HepG2 (cell line): ENCODE data around the gene PRCD. TPM values are rescaled to one million over a fixed set of nuclear protein-coding genes. Genes with fewer than 3 reads are reported as not detected.

ENCODE experiments used
- ATF1 ChIP-seq: IDR thresholded peaks from 2 replicates; pipeline ENCODE4 v1.6.1; 2016; ENCODE audit warnings: mild to moderate bottlenecking, control low read depth
- GATAD2A ChIP-seq: IDR thresholded peaks from 2 replicates; pipeline ENCODE4 v1.6.1; 2016
- HNRNPUL1 ChIP-seq: fragments of 200-400 bp; formaldehyde crosslinking; IDR thresholded peaks from 2 replicates; pipeline ENCODE4 v1.6.1; 2017; ENCODE audit warnings: low read depth, mild to moderate bottlenecking, low read length, moderate library complexity
- KLF15 ChIP-seq: sonication (generic); formaldehyde crosslinking; IDR thresholded peaks from 2 replicates; pipeline ENCODE4 v1.8.1; 2023; ENCODE audit warnings: borderline replicate concordance, mild to moderate bottlenecking, inconsistent platforms, missing genetic modification reagents, mixed read lengths
- NPAS2 ChIP-seq: sonication (generic); formaldehyde crosslinking; IDR thresholded peaks from 2 replicates; pipeline ENCODE4 v1.8.0; 2022; ENCODE audit warnings: mild to moderate bottlenecking, missing genetic modification reagents, borderline replicate concordance
- PHF5A ChIP-seq: IDR thresholded peaks from one replicate; pipeline ENCODE4 v1.6.1; 2018; ENCODE audit warnings: low read depth, missing genetic modification reagents; ENCODE audit not compliant: unreplicated experiment
- PLRG1 ChIP-seq: fragments of 450-650 bp; conservative IDR thresholded peaks from 2 replicates; pipeline ENCODE4 v1.6.1; 2016
- SALL2 ChIP-seq: sonication (generic); formaldehyde crosslinking; IDR thresholded peaks from 2 replicates; pipeline ENCODE4 v1.8.1; 2023; ENCODE audit warnings: mild to moderate bottlenecking, missing genetic modification reagents, inconsistent platforms
- SMARCC2 ChIP-seq: fragments of 450-650 bp; IDR thresholded peaks from 2 replicates; pipeline ENCODE4 v1.6.1; 2017; ENCODE audit warnings: antibody characterized with exemption, mild to moderate bottlenecking
- TAF15 ChIP-seq: fragments of 200-400 bp; formaldehyde crosslinking; IDR thresholded peaks from one replicate; pipeline ENCODE4 v1.6.1; 2018; ENCODE audit warnings: mild to moderate bottlenecking, low read depth, low read length; ENCODE audit not compliant: poor library complexity, severe bottlenecking
- ZBTB3 ChIP-seq: sonication (generic); formaldehyde crosslinking; IDR thresholded peaks from 2 replicates; pipeline ENCODE4 v1.4.0; 2020; ENCODE audit warnings: low read depth, mild to moderate bottlenecking, moderate library complexity, missing genetic modification reagents, borderline replicate concordance
- ZBTB46 ChIP-seq: sonication (generic); formaldehyde crosslinking; IDR thresholded peaks from 2 replicates; pipeline ENCODE4 v1.4.0; 2020; ENCODE audit warnings: mild to moderate bottlenecking, missing genetic modification reagents, borderline replicate concordance
- ZBTB8A ChIP-seq: sonication (generic); formaldehyde crosslinking; IDR thresholded peaks from 2 replicates; pipeline ENCODE4 v1.4.0; 2020; ENCODE audit warnings: mild to moderate bottlenecking, low read depth, missing genetic modification reagents, borderline replicate concordance
- ZNF207 ChIP-seq: fragments of 450-650 bp; IDR thresholded peaks from 2 replicates; pipeline ENCODE4 v1.6.1; 2016; ENCODE audit warnings: antibody characterized with exemption, borderline replicate concordance
- ZNF431 ChIP-seq: sonication (generic); formaldehyde crosslinking; IDR thresholded peaks from 2 replicates; pipeline ENCODE4 v1.9.0; 2022; ENCODE audit warnings: missing genetic modification reagents, low read depth, mild to moderate bottlenecking, borderline replicate concordance
- ZNF510 ChIP-seq: sonication (generic); formaldehyde crosslinking; IDR thresholded peaks from 2 replicates; pipeline ENCODE4 v1.4.0; 2020; ENCODE audit warnings: low read depth, mild to moderate bottlenecking, missing genetic modification reagents
- ZNF644 ChIP-seq: IDR thresholded peaks from 2 replicates; pipeline ENCODE4 v1.6.1; 2016; ENCODE audit warnings: low read depth
- ZNF891 ChIP-seq: sonication (generic); formaldehyde crosslinking; IDR thresholded peaks from 2 replicates; pipeline ENCODE4 v1.5.0; 2020; ENCODE audit warnings: mild to moderate bottlenecking, missing genetic modification reagents
- polyA plus RNA-seq, 8 experiments: library from polyadenylated mRNA; depleted of rRNA in 3 of 8; stranded (reverse) in 7 of 8; unstranded in 1 of 8; fragments of >200 nt; fragmentation: Illumina TruSeq in 4 of 8; extraction: Trizol in 4 of 8; gene quantifications; 2 replicates each; pipeline versions ENCODE4 v1.2.1 to v1.2.3, GENCODE V29; 2011 to 2016; ENCODE audit warnings: low read depth in 4 of 8, missing spikeins in 1 of 8, mixed read lengths in 1 of 8; ENCODE audit not compliant: insufficient read depth in 1 of 8
- total RNA-seq, 5 experiments: library from RNA; depleted of rRNA; stranded (reverse); fragments of >200 nt; fragmentation: Illumina TruSeq; extraction: Trizol; gene quantifications; 2 replicates each; pipeline ENCODE4 v1.2.3, GENCODE V29; 2016; ENCODE audit warnings: low read depth in 1 of 5
- TF ChIP-seq, protein P1 (sequence below): IDR thresholded peaks from 2 replicates; pipeline ENCODE4 v1.6.1; 2016; ENCODE audit warnings: low read depth, control low read depth
- TF ChIP-seq, protein P2 (sequence below): sonication (generic); formaldehyde crosslinking; IDR thresholded peaks from 2 replicates; pipeline ENCODE4 v1.4.0; 2020; ENCODE audit warnings: mild to moderate bottlenecking, missing genetic modification reagents
- TF ChIP-seq, protein P3 (sequence below): sonication (generic); formaldehyde crosslinking; IDR thresholded peaks from 2 replicates; pipeline ENCODE4 v1.5.0; 2020; ENCODE audit warnings: mild to moderate bottlenecking, missing genetic modification reagents, borderline replicate concordance

Gene PRCD
- total and polyA plus RNA-seq, 2 of the 13 experiments (the other 11 are each of a cell fraction or from before 2014, with no cell fraction given), result 0.51 TPM; not detected in 1

DNA sequence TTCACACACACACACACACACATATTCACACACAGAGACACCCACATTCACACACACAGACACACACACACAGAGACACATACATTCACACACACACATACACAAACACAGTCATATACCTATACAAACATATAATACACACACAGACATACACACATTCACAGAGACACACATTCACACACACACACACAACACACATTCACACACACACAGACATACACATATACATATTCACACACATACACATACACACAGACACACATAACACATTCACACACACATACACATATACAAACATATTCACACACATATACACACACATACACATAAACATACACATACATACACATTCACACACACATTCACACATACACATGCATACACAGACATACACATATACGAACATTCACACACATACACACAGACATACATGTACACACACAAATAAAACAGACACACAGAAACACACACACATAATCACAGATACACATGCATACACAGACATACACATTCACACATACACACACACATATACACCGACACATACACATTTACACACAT lies 7.9 kb downstream of the PRCD start (continued):
- TF ChIP-seq TAF15 (no peak), SMARCC2 (no peak), PHF5A (no peak), ZNF431 (CRISPR knock-in tag) (no peak), NPAS2 (CRISPR knock-in tag) (no peak), ZNF891 (CRISPR knock-in tag) (no peak), GATAD2A (no peak; the same call in 1 of the 2 replicates), ZBTB3 (CRISPR knock-in tag) (no peak), HNRNPUL1 (no peak), ZNF644 (CRISPR knock-in tag) (no peak), PLRG1 (peak; percentile 96; the same call in 1 of the 2 replicates), ZNF510 (no peak), ATF1 (CRISPR knock-in tag) (no peak), SALL2 (CRISPR knock-in tag) (no peak), ZBTB46 (CRISPR knock-in tag) (no peak), KLF15 (CRISPR knock-in tag) (no peak), ZNF207 (peak; percentile 97), ZBTB8A (CRISPR knock-in tag) (no peak)
- TF ChIP-seq, protein P1, sequence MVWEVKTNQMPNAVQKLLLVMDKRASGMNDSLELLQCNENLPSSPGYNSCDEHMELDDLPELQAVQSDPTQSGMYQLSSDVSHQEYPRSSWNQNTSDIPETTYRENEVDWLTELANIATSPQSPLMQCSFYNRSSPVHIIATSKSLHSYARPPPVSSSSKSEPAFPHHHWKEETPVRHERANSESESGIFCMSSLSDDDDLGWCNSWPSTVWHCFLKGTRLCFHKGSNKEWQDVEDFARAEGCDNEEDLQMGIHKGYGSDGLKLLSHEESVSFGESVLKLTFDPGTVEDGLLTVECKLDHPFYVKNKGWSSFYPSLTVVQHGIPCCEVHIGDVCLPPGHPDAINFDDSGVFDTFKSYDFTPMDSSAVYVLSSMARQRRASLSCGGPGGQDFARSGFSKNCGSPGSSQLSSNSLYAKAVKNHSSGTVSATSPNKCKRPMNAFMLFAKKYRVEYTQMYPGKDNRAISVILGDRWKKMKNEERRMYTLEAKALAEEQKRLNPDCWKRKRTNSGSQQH (CRISPR knock-in tag), result no peak
- TF ChIP-seq, protein P2, sequence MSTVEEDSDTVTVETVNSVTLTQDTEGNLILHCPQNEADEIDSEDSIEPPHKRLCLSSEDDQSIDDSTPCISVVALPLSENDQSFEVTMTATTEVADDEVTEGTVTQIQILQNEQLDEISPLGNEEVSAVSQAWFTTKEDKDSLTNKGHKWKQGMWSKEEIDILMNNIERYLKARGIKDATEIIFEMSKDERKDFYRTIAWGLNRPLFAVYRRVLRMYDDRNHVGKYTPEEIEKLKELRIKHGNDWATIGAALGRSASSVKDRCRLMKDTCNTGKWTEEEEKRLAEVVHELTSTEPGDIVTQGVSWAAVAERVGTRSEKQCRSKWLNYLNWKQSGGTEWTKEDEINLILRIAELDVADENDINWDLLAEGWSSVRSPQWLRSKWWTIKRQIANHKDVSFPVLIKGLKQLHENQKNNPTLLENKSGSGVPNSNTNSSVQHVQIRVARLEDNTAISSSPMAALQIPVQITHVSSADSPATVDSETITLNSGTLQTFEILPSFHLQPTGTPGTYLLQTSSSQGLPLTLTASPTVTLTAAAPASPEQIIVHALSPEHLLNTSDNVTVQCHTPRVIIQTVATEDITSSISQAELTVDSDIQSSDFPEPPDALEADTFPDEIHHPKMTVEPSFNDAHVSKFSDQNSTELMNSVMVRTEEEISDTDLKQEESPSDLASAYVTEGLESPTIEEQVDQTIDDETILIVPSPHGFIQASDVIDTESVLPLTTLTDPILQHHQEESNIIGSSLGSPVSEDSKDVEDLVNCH (CRISPR knock-in tag), result no peak
- TF ChIP-seq, protein P3, sequence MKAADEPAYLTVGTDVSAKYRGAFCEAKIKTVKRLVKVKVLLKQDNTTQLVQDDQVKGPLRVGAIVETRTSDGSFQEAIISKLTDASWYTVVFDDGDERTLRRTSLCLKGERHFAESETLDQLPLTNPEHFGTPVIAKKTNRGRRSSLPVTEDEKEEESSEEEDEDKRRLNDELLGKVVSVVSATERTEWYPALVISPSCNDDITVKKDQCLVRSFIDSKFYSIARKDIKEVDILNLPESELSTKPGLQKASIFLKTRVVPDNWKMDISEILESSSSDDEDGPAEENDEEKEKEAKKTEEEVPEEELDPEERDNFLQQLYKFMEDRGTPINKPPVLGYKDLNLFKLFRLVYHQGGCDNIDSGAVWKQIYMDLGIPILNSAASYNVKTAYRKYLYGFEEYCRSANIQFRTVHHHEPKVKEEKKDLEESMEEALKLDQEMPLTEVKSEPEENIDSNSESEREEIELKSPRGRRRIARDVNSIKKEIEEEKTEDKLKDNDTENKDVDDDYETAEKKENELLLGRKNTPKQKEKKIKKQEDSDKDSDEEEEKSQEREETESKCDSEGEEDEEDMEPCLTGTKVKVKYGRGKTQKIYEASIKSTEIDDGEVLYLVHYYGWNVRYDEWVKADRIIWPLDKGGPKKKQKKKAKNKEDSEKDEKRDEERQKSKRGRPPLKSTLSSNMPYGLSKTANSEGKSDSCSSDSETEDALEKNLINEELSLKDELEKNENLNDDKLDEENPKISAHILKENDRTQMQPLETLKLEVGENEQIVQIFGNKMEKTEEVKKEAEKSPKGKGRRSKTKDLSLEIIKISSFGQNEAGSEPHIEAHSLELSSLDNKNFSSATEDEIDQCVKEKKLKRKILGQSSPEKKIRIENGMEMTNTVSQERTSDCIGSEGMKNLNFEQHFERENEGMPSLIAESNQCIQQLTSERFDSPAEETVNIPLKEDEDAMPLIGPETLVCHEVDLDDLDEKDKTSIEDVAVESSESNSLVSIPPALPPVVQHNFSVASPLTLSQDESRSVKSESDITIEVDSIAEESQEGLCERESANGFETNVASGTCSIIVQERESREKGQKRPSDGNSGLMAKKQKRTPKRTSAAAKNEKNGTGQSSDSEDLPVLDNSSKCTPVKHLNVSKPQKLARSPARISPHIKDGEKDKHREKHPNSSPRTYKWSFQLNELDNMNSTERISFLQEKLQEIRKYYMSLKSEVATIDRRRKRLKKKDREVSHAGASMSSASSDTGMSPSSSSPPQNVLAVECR, result no peak
